ENCODE results near the gene TOLLIP.

TOLLIP gene

DNA sequence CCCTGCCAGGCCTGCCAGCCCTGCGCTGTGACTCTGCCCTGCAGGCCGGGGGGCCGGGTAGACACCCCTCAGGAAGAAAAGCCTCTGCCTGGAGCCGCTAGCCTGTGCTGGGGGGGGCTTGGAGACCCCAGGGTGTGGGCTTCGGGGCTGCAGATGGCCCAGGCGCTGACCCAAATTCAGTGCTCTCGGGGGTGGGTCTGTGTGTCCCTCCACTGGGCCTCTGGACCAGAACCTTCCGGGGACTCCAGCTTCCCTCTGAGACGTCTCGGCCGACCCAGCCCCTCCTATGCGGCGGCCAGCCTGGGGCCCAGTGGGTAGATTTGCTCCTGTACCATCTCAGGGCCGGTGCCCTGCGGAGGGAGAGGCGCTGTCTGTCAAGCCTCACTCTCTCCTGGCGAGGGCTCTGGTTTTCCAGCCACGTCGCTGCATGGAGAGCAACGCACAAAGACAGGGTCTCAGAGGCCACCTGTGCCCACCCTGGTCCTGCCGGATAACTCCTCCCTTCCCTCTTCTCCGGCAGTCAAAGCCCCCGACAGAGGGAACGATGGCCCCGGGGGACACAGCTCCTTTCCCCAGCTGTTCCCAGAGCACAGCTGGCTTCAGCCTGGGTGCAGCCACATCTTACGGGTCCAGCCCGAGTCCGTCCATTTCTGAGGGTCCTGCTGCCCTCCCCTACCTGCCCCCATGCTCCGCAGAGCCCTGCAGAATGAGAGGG, 40.1 kb upstream of the TOLLIP start:
- POLR2A ChIA-PET = interaction anchor here (0.5 kb wide), 1 partner anchor 226 kb away, joined by 4 read pairs; no protein-coding TSS in a partner anchor
- Histone ChIP-seq H3K9me3 (ENCODE audit: control insufficient read depth, insufficient read depth, low read depth, low read length) (no peaks in the 10 kb centered on the region), H3K27ac (ENCODE audit: extremely low read depth, low read depth, low read length) (no peak overlapping the region), H3K4me3 (ENCODE audit: low read depth, low read length) (no peak overlapping the region), H3K36me3 (ENCODE audit: control insufficient read depth in 2 of 2, insufficient read depth in 1 of 2, low read length in 2 of 2) (no peaks in the 10 kb centered on the region), H3K4me1 (ENCODE audit: control insufficient read depth, insufficient read depth, low read length) (no peaks in the 10 kb centered on the region)
- CTCF ChIA-PET = no interaction called here
- TF ChIP-seq ZNF560 (tag by site-specific recombination; IDR thresholded peaks at IDR 0.05; ENCODE audit: borderline replicate concordance) = no peak
- TF ChIP-seq, protein P1, sequence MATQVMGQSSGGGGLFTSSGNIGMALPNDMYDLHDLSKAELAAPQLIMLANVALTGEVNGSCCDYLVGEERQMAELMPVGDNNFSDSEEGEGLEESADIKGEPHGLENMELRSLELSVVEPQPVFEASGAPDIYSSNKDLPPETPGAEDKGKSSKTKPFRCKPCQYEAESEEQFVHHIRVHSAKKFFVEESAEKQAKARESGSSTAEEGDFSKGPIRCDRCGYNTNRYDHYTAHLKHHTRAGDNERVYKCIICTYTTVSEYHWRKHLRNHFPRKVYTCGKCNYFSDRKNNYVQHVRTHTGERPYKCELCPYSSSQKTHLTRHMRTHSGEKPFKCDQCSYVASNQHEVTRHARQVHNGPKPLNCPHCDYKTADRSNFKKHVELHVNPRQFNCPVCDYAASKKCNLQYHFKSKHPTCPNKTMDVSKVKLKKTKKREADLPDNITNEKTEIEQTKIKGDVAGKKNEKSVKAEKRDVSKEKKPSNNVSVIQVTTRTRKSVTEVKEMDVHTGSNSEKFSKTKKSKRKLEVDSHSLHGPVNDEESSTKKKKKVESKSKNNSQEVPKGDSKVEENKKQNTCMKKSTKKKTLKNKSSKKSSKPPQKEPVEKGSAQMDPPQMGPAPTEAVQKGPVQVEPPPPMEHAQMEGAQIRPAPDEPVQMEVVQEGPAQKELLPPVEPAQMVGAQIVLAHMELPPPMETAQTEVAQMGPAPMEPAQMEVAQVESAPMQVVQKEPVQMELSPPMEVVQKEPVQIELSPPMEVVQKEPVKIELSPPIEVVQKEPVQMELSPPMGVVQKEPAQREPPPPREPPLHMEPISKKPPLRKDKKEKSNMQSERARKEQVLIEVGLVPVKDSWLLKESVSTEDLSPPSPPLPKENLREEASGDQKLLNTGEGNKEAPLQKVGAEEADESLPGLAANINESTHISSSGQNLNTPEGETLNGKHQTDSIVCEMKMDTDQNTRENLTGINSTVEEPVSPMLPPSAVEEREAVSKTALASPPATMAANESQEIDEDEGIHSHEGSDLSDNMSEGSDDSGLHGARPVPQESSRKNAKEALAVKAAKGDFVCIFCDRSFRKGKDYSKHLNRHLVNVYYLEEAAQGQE (tag by site-specific recombination; IDR thresholded peaks at IDR 0.05) = no peak
- TF ChIP-seq, protein P2, sequence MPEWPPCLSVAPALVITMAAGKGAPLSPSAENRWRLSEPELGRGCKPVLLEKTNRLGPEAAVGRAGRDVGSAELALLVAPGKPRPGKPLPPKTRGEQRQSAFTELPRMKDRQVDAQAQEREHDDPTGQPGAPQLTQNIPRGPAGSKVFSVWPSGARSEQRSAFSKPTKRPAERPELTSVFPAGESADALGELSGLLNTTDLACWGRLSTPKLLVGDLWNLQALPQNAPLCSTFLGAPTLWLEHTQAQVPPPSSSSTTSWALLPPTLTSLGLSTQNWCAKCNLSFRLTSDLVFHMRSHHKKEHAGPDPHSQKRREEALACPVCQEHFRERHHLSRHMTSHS (tag by site-specific recombination; IDR thresholded peaks at IDR 0.05) = no peak
- TF ChIP-seq ZNF266 (tag by site-specific recombination; IDR thresholded peaks at IDR 0.05; ENCODE audit: low read depth) = no peak
- TF ChIP-seq ZNF335 (tag by site-specific recombination; conservative IDR thresholded peaks at IDR 0.05) = no peak
- no peak for TF ChIP-seq ZNF530 (tag by site-specific recombination; IDR thresholded peaks at IDR 0.05; ENCODE audit: low read depth)
- no peak for TF ChIP-seq ZNF175 (tag by site-specific recombination; IDR thresholded peaks at IDR 0.05)
- no peak for TF ChIP-seq HOXA7 (CRISPR knock-in tag; IDR thresholded peaks at IDR 0.05; ENCODE audit: borderline replicate concordance)
- no peak for TF ChIP-seq ZBTB17 (tag by site-specific recombination; IDR thresholded peaks at IDR 0.05)
- TF ChIP-seq, protein P3, sequence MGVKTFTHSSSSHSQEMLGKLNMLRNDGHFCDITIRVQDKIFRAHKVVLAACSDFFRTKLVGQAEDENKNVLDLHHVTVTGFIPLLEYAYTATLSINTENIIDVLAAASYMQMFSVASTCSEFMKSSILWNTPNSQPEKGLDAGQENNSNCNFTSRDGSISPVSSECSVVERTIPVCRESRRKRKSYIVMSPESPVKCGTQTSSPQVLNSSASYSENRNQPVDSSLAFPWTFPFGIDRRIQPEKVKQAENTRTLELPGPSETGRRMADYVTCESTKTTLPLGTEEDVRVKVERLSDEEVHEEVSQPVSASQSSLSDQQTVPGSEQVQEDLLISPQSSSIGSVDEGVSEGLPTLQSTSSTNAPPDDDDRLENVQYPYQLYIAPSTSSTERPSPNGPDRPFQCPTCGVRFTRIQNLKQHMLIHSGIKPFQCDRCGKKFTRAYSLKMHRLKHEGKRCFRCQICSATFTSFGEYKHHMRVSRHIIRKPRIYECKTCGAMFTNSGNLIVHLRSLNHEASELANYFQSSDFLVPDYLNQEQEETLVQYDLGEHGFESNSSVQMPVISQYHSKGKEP (tag by site-specific recombination; IDR thresholded peaks at IDR 0.05) = no peak
- no peak for TF ChIP-seq ZNF324 (tag by site-specific recombination; IDR thresholded peaks at IDR 0.05)
- TF ChIP-seq, protein P4, sequence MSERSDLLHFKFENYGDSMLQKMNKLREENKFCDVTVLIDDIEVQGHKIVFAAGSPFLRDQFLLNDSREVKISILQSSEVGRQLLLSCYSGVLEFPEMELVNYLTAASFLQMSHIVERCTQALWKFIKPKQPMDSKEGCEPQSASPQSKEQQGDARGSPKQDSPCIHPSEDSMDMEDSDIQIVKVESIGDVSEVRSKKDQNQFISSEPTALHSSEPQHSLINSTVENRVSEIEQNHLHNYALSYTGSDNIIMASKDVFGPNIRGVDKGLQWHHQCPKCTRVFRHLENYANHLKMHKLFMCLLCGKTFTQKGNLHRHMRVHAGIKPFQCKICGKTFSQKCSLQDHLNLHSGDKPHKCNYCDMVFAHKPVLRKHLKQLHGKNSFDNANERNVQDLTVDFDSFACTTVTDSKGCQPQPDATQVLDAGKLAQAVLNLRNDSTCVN (tag by site-specific recombination; optimal IDR thresholded peaks at IDR 0.05) = no peak
- no peak for TF ChIP-seq ZSCAN30 (tag by site-specific recombination; IDR thresholded peaks at IDR 0.05)
- TF ChIP-seq, protein P5, sequence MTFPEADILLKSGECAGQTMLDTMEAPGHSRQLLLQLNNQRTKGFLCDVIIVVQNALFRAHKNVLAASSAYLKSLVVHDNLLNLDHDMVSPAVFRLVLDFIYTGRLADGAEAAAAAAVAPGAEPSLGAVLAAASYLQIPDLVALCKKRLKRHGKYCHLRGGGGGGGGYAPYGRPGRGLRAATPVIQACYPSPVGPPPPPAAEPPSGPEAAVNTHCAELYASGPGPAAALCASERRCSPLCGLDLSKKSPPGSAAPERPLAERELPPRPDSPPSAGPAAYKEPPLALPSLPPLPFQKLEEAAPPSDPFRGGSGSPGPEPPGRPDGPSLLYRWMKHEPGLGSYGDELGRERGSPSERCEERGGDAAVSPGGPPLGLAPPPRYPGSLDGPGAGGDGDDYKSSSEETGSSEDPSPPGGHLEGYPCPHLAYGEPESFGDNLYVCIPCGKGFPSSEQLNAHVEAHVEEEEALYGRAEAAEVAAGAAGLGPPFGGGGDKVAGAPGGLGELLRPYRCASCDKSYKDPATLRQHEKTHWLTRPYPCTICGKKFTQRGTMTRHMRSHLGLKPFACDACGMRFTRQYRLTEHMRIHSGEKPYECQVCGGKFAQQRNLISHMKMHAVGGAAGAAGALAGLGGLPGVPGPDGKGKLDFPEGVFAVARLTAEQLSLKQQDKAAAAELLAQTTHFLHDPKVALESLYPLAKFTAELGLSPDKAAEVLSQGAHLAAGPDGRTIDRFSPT (tag by site-specific recombination; IDR thresholded peaks at IDR 0.05) = no peak
- TF ChIP-seq, protein P6, sequence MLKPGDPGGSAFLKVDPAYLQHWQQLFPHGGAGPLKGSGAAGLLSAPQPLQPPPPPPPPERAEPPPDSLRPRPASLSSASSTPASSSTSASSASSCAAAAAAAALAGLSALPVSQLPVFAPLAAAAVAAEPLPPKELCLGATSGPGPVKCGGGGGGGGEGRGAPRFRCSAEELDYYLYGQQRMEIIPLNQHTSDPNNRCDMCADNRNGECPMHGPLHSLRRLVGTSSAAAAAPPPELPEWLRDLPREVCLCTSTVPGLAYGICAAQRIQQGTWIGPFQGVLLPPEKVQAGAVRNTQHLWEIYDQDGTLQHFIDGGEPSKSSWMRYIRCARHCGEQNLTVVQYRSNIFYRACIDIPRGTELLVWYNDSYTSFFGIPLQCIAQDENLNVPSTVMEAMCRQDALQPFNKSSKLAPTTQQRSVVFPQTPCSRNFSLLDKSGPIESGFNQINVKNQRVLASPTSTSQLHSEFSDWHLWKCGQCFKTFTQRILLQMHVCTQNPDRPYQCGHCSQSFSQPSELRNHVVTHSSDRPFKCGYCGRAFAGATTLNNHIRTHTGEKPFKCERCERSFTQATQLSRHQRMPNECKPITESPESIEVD (tag by site-specific recombination; IDR thresholded peaks at IDR 0.05) = no peak
- TF ChIP-seq, protein P7, sequence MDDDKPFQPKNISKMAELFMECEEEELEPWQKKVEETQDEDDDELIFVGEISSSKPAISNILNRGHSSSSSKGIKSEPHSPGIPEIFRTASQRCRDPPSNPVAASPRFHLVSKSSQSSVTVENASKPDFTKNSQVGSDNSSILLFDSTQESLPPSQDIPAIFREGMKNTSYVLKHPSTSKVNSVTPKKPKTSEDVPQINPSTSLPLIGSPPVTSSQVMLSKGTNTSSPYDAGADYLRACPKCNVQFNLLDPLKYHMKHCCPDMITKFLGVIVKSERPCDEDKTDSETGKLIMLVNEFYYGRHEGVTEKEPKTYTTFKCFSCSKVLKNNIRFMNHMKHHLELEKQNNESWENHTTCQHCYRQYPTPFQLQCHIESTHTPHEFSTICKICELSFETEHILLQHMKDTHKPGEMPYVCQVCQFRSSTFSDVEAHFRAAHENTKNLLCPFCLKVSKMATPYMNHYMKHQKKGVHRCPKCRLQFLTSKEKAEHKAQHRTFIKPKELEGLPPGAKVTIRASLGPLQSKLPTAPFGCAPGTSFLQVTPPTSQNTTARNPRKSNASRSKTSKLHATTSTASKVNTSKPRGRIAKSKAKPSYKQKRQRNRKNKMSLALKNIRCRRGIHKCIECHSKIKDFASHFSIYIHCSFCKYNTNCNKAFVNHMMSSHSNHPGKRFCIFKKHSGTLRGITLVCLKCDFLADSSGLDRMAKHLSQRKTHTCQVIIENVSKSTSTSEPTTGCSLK (tag by site-specific recombination; IDR thresholded peaks at IDR 0.05) = no peak
- no peak for TF ChIP-seq ZNF221 (tag by site-specific recombination; IDR thresholded peaks at IDR 0.05; ENCODE audit: borderline replicate concordance)
- TF ChIP-seq FEZF1 (tag by site-specific recombination; IDR thresholded peaks at IDR 0.05) = no peak
- no peak for TF ChIP-seq ZNF473 (tag by site-specific recombination; IDR thresholded peaks at IDR 0.05)

Data from HEK293 (cell line).